DOHH2 (cell line): Measurements from ENCODE around the gene TEX2.

Source experiments
- H3F3A ChIP-seq: fragments of 200-600 bp; sonication (generic), shearing (Covaris generic); 2 replicates; pipeline ENCODE4 v1.6.0; 2016; ENCODE audit warnings: antibody characterized with exemption, mild to moderate bottlenecking; ENCODE audit not compliant: control insufficient read depth, insufficient read depth
- H3K27ac ChIP-seq: fragments of 200-600 bp; sonication (generic); 2 replicates; pipeline ENCODE4 v1.5.1; 2014; ENCODE audit warnings: low read depth, mild to moderate bottlenecking, low read length, moderate library complexity
- H3K27me3 ChIP-seq: fragments of 200-600 bp; sonication (generic); 2 replicates; pipeline ENCODE4 v1.6.1; 2014; ENCODE audit warnings: mild to moderate bottlenecking, low read length, mixed read lengths; ENCODE audit not compliant: control insufficient read depth
- H3K36me3 ChIP-seq: fragments of 200-600 bp; sonication (generic); 2 replicates; pipeline ENCODE4 v1.6.1; 2014; ENCODE audit warnings: mild to moderate bottlenecking, low read length, moderate library complexity, mixed read lengths; ENCODE audit not compliant: control insufficient read depth
- H3K4me1 ChIP-seq: fragments of 200-600 bp; sonication (generic); 2 replicates; pipeline ENCODE4 v1.6.1; 2014; ENCODE audit warnings: mild to moderate bottlenecking, low read length, mixed read lengths; ENCODE audit not compliant: control insufficient read depth
- H3K4me2 ChIP-seq: fragments of 200-600 bp; sonication (generic); 2 replicates; pipeline ENCODE4 v1.6.0; 2014; ENCODE audit warnings: mild to moderate bottlenecking, low read length, moderate library complexity
- H3K4me3 ChIP-seq: fragments of 200-600 bp; sonication (generic); 2 replicates; pipeline ENCODE4 v1.5.1; 2014; ENCODE audit warnings: mild to moderate bottlenecking, low read length, mixed read lengths
- H3K79me2 ChIP-seq: fragments of 200-600 bp; sonication (generic); 2 replicates; pipeline ENCODE4 v1.6.1; 2014; ENCODE audit warnings: mild to moderate bottlenecking, low read length, mixed read lengths; ENCODE audit not compliant: control insufficient read depth
- H3K9me2 ChIP-seq: fragments of 200-600 bp; sonication (generic); replicated peaks from 2 replicates; pipeline ENCODE4 v1.6.1; 2014; ENCODE audit warnings: mild to moderate bottlenecking, low read length, mixed read lengths; ENCODE audit not compliant: control insufficient read depth
- H3K9me3 ChIP-seq: fragments of 200-600 bp; sonication (generic); 2 replicates; pipeline ENCODE4 v1.6.1; 2014; ENCODE audit warnings: antibody characterized with exemption, low read length, mixed read lengths; ENCODE audit not compliant: control insufficient read depth, insufficient read depth
- H4K20me1 ChIP-seq: fragments of 200-600 bp; sonication (generic); 2 replicates; pipeline ENCODE4 v1.6.0; 2014; ENCODE audit warnings: low read depth, mild to moderate bottlenecking, antibody characterized with exemption, low read length, moderate library complexity; ENCODE audit not compliant: control insufficient read depth, insufficient read depth
- CTCF ChIP-seq: fragments of 200-600 bp; sonication (generic); IDR thresholded peaks from one replicate; pipeline ENCODE4 v1.5.1; 2014; ENCODE audit warnings: antibody characterized with exemption, mild to moderate bottlenecking, low read depth, low read length; ENCODE audit not compliant: poor library complexity, severe bottlenecking
- EZH2phosphoT487 ChIP-seq: fragments of 200-600 bp; sonication (generic); IDR thresholded peaks from 2 replicates; pipeline ENCODE4 v1.6.1; 2017; ENCODE audit warnings: borderline replicate concordance, mild to moderate bottlenecking, antibody characterized with exemption, low read length, moderate library complexity, mixed read lengths

The TEX2 gene

GRCh38 chr17:64297467-64298088 is 34.5 kb upstream of the TEX2 start:
- Histone ChIP-seq H3K4me1 (no peaks in the 10 kb centered on the region), H3K9me2 (no peaks in the 10 kb centered on the region), H3K79me2 (no peaks in the 10 kb centered on the region), H3K4me2 (no peak overlapping the region), H3K27me3 (peaks cover 15% of the 10 kb centered on the region), H3K36me3 (no peaks in the 10 kb centered on the region), H4K20me1 (no peaks in the 10 kb centered on the region), H3K9me3 (no peaks in the 10 kb centered on the region), H3F3A (no peaks in the 10 kb centered on the region), H3K4me3 (no peak overlapping the region), H3K27ac (no peak overlapping the region)
- TF ChIP-seq CTCF, result no peak

GRCh38 chr17:64296246-64296645 is 33.2 kb upstream of the TEX2 start:
- Histone ChIP-seq H3F3A (no peaks in the 10 kb centered on the region), H4K20me1 (no peaks in the 10 kb centered on the region), H3K4me2 (no peak overlapping the region), H3K36me3 (no peaks in the 10 kb centered on the region), H3K27me3 (peaks cover 15% of the 10 kb centered on the region), H3K27ac (no peak overlapping the region), H3K4me3 (no peak overlapping the region), H3K79me2 (no peaks in the 10 kb centered on the region), H3K9me3 (peaks cover 5% of the 10 kb centered on the region; the same call in 1 of the 2 replicates), H3K4me1 (no peaks in the 10 kb centered on the region), H3K9me2 (no peaks in the 10 kb centered on the region)
- TF ChIP-seq EZH2phosphoT487, result no peak
- TF ChIP-seq CTCF, result no peak

- peaks cover 15% of the 10 kb centered on the region for H3K27me3 ChIP-seq
- no peaks in the 10 kb centered on the region for H3F3A ChIP-seq
- no peaks in the 10 kb centered on the region for H3K79me2 ChIP-seq
- no peaks in the 10 kb centered on the region for H3K36me3 ChIP-seq
- no peak overlapping the region for H3K4me3 ChIP-seq
- no peak overlapping the region for H3K4me2 ChIP-seq
- H3K27ac ChIP-seq, result no peak overlapping the region
- H4K20me1 ChIP-seq, result no peaks in the 10 kb centered on the region
- TF ChIP-seq EZH2phosphoT487 (no peak), CTCF (no peak)
- peaks cover 3% of the 10 kb centered on the region for H3K4me1 ChIP-seq
- peaks cover 10% of the 10 kb centered on the region; the same call in 1 of the 2 replicates for H3K9me3 ChIP-seq
- no peaks in the 10 kb centered on the region for H3K9me2 ChIP-seq
Observed at GRCh38 chr17:64295146-64295545, 32.1 kb upstream of the TEX2 start.
